HEK293 (cell line): ENCODE data around the gene VTA1.

ENCODE experiments used
- CTCF ChIA-PET: fragments of 350-600 bp; formaldehyde crosslinking; extraction: SDS; loops from one replicate; lab custom pipeline; 2021; ENCODE audit warnings: antibody characterized with exemption; lab: Yijun Ruan, JAX
- POLR2A ChIA-PET: fragments of 300-600 bp; formaldehyde crosslinking; extraction: SDS; loops from one replicate; lab custom pipeline; 2020; ENCODE audit warnings: antibody characterized with exemption, inconsistent platforms; lab: Yijun Ruan, JAX
- H3K27ac ChIP-seq: fragments of 200-500 bp; sonication (Bioruptor generic); 2 replicates; pipeline ENCODE4 v1.5.1; 2014; ENCODE audit warnings: low read depth, low read length, control low read depth, inconsistent platforms; ENCODE audit errors: extremely low read depth
- H3K36me3 ChIP-seq, 2 experiments: fragments of 200-500 bp in 1 of 2; sonication (Bioruptor generic) in 1 of 2; 1 replicate in 1 of 2; 2 replicates in 1 of 2; pipeline ENCODE4 v1.5.1; 2014 to 2017; ENCODE audit warnings: inconsistent platforms in 2 of 2, low read length in 2 of 2; ENCODE audit not compliant: control insufficient read depth in 2 of 2, insufficient read depth in 1 of 2
- H3K4me1 ChIP-seq: fragments of 200-500 bp; sonication (Bioruptor generic); 2 replicates; pipeline ENCODE4 v1.5.1; 2014; ENCODE audit warnings: mild to moderate bottlenecking, low read length, inconsistent platforms; ENCODE audit not compliant: control insufficient read depth, insufficient read depth
- H3K4me3 ChIP-seq: 2 replicates; pipeline ENCODE4 v1.5.1; 2011; ENCODE audit warnings: low read depth, mild to moderate bottlenecking, control low read depth, low read length, moderate library complexity
- H3K9me3 ChIP-seq: fragments of 200-500 bp; sonication (Bioruptor generic); 2 replicates; pipeline ENCODE4 v1.5.1; 2014; ENCODE audit warnings: low read depth, low read length, inconsistent platforms; ENCODE audit not compliant: control insufficient read depth, insufficient read depth
- BCL11B ChIP-seq: fragments of 450-650 bp; formaldehyde crosslinking; IDR thresholded peaks from 2 replicates; pipeline ENCODE4 v1.5.1; 2016; ENCODE audit warnings: low read depth, missing biosample characterization, missing genetic modification characterization
- GLIS1 ChIP-seq: fragments of 450-650 bp; formaldehyde crosslinking; IDR thresholded peaks from 2 replicates; pipeline ENCODE4 v1.5.1; 2016; ENCODE audit warnings: missing biosample characterization, missing genetic modification characterization
- HOXD13 ChIP-seq: sonication (generic); formaldehyde crosslinking; IDR thresholded peaks from 2 replicates; pipeline ENCODE4 v1.8.0; 2022; ENCODE audit warnings: missing genetic modification reagents, borderline replicate concordance
- IKZF3 ChIP-seq: fragments of 450-650 bp; IDR thresholded peaks from 2 replicates; pipeline ENCODE4 v1.5.0; 2018; ENCODE audit warnings: missing biosample characterization, mild to moderate bottlenecking, missing genetic modification characterization, moderate library complexity
- KLF10 ChIP-seq: fragments of 450-650 bp; IDR thresholded peaks from 2 replicates; pipeline ENCODE4 v1.5.1; 2018; ENCODE audit warnings: missing biosample characterization, mild to moderate bottlenecking, missing genetic modification characterization
- KLF9 ChIP-seq: fragments of 450-650 bp; formaldehyde crosslinking; IDR thresholded peaks from 2 replicates; pipeline ENCODE4 v1.5.1; 2016; ENCODE audit warnings: missing biosample characterization, missing genetic modification characterization, low read depth
- PRDM10 ChIP-seq: fragments of 450-650 bp; formaldehyde crosslinking; IDR thresholded peaks from 2 replicates; pipeline ENCODE4 v1.5.1; 2016; ENCODE audit warnings: missing biosample characterization, missing genetic modification characterization
- SCRT1 ChIP-seq: fragments of 450-650 bp; formaldehyde crosslinking; IDR thresholded peaks from 2 replicates; pipeline ENCODE4 v1.5.1; 2016; ENCODE audit warnings: missing biosample characterization, missing genetic modification characterization, borderline replicate concordance
- SP2 ChIP-seq: fragments of 450-650 bp; formaldehyde crosslinking; IDR thresholded peaks from 2 replicates; pipeline ENCODE4 v1.5.1; 2016; ENCODE audit warnings: missing biosample characterization, missing genetic modification characterization
- ZNF121 ChIP-seq: fragments of 450-650 bp; formaldehyde crosslinking; IDR thresholded peaks from 2 replicates; pipeline ENCODE4 v1.5.1; 2016; ENCODE audit warnings: missing biosample characterization, missing genetic modification characterization
- ZNF138 ChIP-seq: fragments of 450-650 bp; formaldehyde crosslinking; IDR thresholded peaks from 2 replicates; pipeline ENCODE4 v1.5.1; 2016; ENCODE audit warnings: missing biosample characterization, missing genetic modification characterization, borderline replicate concordance
- ZNF214 ChIP-seq: fragments of 450-650 bp; formaldehyde crosslinking; IDR thresholded peaks from 2 replicates; pipeline ENCODE4 v1.5.1; 2017; ENCODE audit warnings: missing biosample characterization, mild to moderate bottlenecking, missing genetic modification characterization, borderline replicate concordance
- ZNF266 ChIP-seq: fragments of 450-650 bp; formaldehyde crosslinking; IDR thresholded peaks from 2 replicates; pipeline ENCODE4 v1.5.1; 2016; ENCODE audit warnings: missing biosample characterization, missing genetic modification characterization, low read depth
- ZNF274 ChIP-seq, 2 experiments: fragments of 200-500 bp in 1 of 2; fragments of 450-650 bp in 1 of 2; sonication (Bioruptor generic) in 1 of 2; formaldehyde crosslinking in 1 of 2; IDR thresholded peaks; 2 replicates each; pipeline versions ENCODE4 v1.5.1 to v1.6.1; 2014 to 2016; ENCODE audit warnings: borderline replicate concordance in 1 of 2, inconsistent platforms in 1 of 2, low read length in 1 of 2, missing biosample characterization in 1 of 2, missing genetic modification characterization in 1 of 2
- ZNF302 ChIP-seq: fragments of 450-650 bp; formaldehyde crosslinking; IDR thresholded peaks from 2 replicates; pipeline ENCODE4 v1.5.1; 2016; ENCODE audit warnings: missing biosample characterization, missing genetic modification characterization, low read depth
- ZNF335 ChIP-seq: fragments of 450-650 bp; formaldehyde crosslinking; conservative IDR thresholded peaks from 2 replicates; pipeline ENCODE4 v1.5.1; 2016; ENCODE audit warnings: missing biosample characterization, missing genetic modification characterization
- ZNF416 ChIP-seq: fragments of 450-650 bp; formaldehyde crosslinking; IDR thresholded peaks from 2 replicates; pipeline ENCODE4 v1.5.1; 2016; ENCODE audit warnings: missing biosample characterization, missing genetic modification characterization
- ZNF510 ChIP-seq: fragments of 450-650 bp; formaldehyde crosslinking; IDR thresholded peaks from 2 replicates; pipeline ENCODE4 v1.5.1; 2018; ENCODE audit warnings: mild to moderate bottlenecking, missing genetic modification characterization, missing biosample characterization; ENCODE audit not compliant: insufficient replicate concordance
- ZNF549 ChIP-seq: fragments of 450-650 bp; IDR thresholded peaks from 2 replicates; pipeline ENCODE4 v1.5.1; 2018; ENCODE audit warnings: missing biosample characterization, missing genetic modification characterization, mild to moderate bottlenecking, inconsistent platforms, moderate library complexity
- ZNF600 ChIP-seq: fragments of 450-650 bp; formaldehyde crosslinking; IDR thresholded peaks from 2 replicates; pipeline ENCODE4 v1.5.1; 2016; ENCODE audit warnings: missing biosample characterization, missing genetic modification characterization
- ZNF626 ChIP-seq: fragments of 450-650 bp; sonication (Bioruptor Pico); formaldehyde crosslinking; IDR thresholded peaks from 2 replicates; pipeline ENCODE4 v1.5.1; 2018; ENCODE audit warnings: missing biosample characterization, missing genetic modification characterization, inconsistent platforms
- ZNF658 ChIP-seq: fragments of 450-650 bp; formaldehyde crosslinking; IDR thresholded peaks from 2 replicates; pipeline ENCODE4; 2016; ENCODE audit warnings: missing biosample characterization, missing genetic modification characterization
- ZNF707 ChIP-seq: fragments of 450-650 bp; formaldehyde crosslinking; IDR thresholded peaks from 2 replicates; pipeline ENCODE4 v1.5.1; 2016; ENCODE audit warnings: missing biosample characterization, missing genetic modification characterization
- ZNF792 ChIP-seq: fragments of 450-650 bp; formaldehyde crosslinking; IDR thresholded peaks from 2 replicates; pipeline ENCODE4 v1.5.1; 2016; ENCODE audit warnings: missing biosample characterization, missing genetic modification characterization
- ZNF843 ChIP-seq: fragments of 450-650 bp; formaldehyde crosslinking; IDR thresholded peaks from 2 replicates; pipeline ENCODE4 v1.5.1; 2016; ENCODE audit warnings: missing biosample characterization, missing genetic modification characterization
- ZSCAN5A ChIP-seq: fragments of 450-650 bp; formaldehyde crosslinking; IDR thresholded peaks from 2 replicates; pipeline ENCODE4 v1.5.1; 2016; ENCODE audit warnings: missing biosample characterization, missing genetic modification characterization
- TF ChIP-seq, protein P1 (sequence below): fragments of 450-650 bp; formaldehyde crosslinking; IDR thresholded peaks from 2 replicates; pipeline ENCODE4 v1.5.1; 2017; ENCODE audit warnings: missing biosample characterization, missing genetic modification characterization

VTA1 gene

DNA sequence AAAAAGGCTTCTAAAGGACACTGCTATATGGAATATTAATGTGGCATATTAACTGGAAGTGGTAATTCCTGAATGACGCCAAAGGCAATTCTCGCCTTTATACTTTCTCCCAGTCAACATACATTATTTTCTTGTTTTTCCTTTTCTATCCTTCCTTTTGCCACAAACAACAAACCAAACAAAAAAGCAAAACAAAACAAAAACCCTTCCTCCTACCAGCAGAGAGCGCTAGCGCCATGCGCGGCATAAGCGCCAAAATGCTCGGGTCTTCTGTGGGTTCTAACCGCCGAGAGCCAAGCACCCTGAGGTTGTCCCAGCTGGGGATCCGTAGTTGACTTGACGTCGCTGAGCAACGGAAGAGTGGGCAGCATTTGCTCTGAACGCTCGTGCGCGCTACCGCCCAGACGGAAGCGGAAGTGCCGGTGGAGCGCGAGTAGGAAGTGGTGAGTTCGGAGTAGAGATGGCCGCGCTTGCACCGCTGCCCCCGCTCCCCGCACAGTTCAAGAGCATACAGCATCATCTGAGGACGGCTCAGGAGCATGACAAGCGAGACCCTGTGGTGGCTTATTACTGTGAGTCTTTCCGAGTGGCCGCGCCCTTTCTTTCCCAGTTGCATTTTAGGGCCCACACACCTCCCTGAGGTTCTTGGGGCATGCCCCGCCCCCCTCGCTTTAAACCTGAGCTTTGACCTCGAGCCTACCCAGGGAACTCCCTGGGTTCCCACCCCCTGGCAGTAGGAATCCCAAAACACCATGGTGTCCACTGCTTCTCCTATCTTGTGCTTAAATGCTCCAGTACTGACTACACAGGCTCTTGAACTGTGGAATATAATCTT is at the start of gene VTA1, which contains the start of gene NMBR:
Gene VTA1, plus strand, starts transcription at position 436 of the 835 bp plus-strand sequence. Its CDS starts 25 bp downstream, at position 461.
Gene NMBR, minus strand, starts transcription at position 295 of the 835 bp plus-strand sequence. CDS start 58,464 bp downstream, outside the sequence.
- H3K36me3 ChIP-seq = peaks cover 0 to 11% of the 10 kb centered on the region in 2 experiments; a peak in 1 of 3 replicates
- 0 out of 2 replicates have a peak, but pooled peaks cover 3% of the 10 kb centered on the region for H3K4me1 ChIP-seq
- no peak within 1 kb of the TSS; the same call in 1 of the 2 replicates for H3K27ac ChIP-seq
- peak within 1 kb of the TSS; percentile 82 for H3K4me3 ChIP-seq
- no peaks in the 10 kb centered on the region for H3K9me3 ChIP-seq
- ChIA-PET CTCF (interaction anchor here (0.6 to 3.8 kb wide), 36 partner anchors 9 to 1634 kb away, joined by 3 to 46 read pairs (median 4); no protein-coding TSS in a partner anchor), POLR2A (interaction anchor here (0.6 kb wide), 1 partner anchor 40 kb away, joined by 3 read pairs; no protein-coding TSS in a partner anchor)
- TF ChIP-seq ZNF600 (tag by site-specific recombination) = peak; percentile 86
- peak; percentile 91 for TF ChIP-seq KLF9
- no peak; the same call in 1 of the 2 replicates for TF ChIP-seq GLIS1 (tag by site-specific recombination)
- no peak for TF ChIP-seq SCRT1
- TF ChIP-seq KLF10 (tag by site-specific recombination) = 0 out of 2 replicates have a peak, but pooled peaks have one; percentile 16
- no peak for TF ChIP-seq ZNF274 (IDR thresholded peaks at IDR 0.05; ENCODE audit: low read length)
- TF ChIP-seq ZNF274 (tag by site-specific recombination; IDR thresholded peaks at IDR 0.05; ENCODE audit: borderline replicate concordance) = no peak
- TF ChIP-seq ZNF214 (tag by site-specific recombination) = no peak
- TF ChIP-seq ZNF302 (tag by site-specific recombination) = no peak
- no peak for TF ChIP-seq ZNF266 (tag by site-specific recombination)
- no peak for TF ChIP-seq ZNF416 (tag by site-specific recombination)
- TF ChIP-seq ZSCAN5A = no peak
- no peak for TF ChIP-seq ZNF549
- no peak for TF ChIP-seq ZNF138 (tag by site-specific recombination)
- TF ChIP-seq, protein P1, sequence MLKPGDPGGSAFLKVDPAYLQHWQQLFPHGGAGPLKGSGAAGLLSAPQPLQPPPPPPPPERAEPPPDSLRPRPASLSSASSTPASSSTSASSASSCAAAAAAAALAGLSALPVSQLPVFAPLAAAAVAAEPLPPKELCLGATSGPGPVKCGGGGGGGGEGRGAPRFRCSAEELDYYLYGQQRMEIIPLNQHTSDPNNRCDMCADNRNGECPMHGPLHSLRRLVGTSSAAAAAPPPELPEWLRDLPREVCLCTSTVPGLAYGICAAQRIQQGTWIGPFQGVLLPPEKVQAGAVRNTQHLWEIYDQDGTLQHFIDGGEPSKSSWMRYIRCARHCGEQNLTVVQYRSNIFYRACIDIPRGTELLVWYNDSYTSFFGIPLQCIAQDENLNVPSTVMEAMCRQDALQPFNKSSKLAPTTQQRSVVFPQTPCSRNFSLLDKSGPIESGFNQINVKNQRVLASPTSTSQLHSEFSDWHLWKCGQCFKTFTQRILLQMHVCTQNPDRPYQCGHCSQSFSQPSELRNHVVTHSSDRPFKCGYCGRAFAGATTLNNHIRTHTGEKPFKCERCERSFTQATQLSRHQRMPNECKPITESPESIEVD (tag by site-specific recombination) = no peak
- no peak for TF ChIP-seq BCL11B (tag by site-specific recombination)
- TF ChIP-seq ZNF626 (tag by site-specific recombination) = no peak
- no peak for TF ChIP-seq HOXD13 (CRISPR knock-in tag)
- TF ChIP-seq PRDM10 = peak; percentile 59; the same call in 1 of the 2 replicates
- TF ChIP-seq ZNF121 (tag by site-specific recombination) = peak; percentile 37; the same call in 1 of the 2 replicates
- TF ChIP-seq SP2 (tag by site-specific recombination) = peak; percentile 87
- TF ChIP-seq ZNF792 (tag by site-specific recombination) = no peak
- TF ChIP-seq IKZF3 (tag by site-specific recombination) = no peak
- peak; percentile 59; the same call in 1 of the 2 replicates for TF ChIP-seq ZNF843
- no peak for TF ChIP-seq ZNF707 (tag by site-specific recombination)
- TF ChIP-seq ZNF510 = no peak
- TF ChIP-seq ZNF335 (tag by site-specific recombination) = peak; percentile 63; the same call in 1 of the 2 replicates
- TF ChIP-seq ZNF658 (tag by site-specific recombination) = no peak
